Urothelium cell line (cell line): ENCODE measurements around the gene NOP58.
"Not testable (repeated sequence)": the region's sequence is repeated elsewhere in the genome, so short reads cannot be mapped to it uniquely, and the experiment has no call there.

Source experiments
- DNase-seq: peaks from one replicate; pipeline ENCODE4 v3.0.0; 2011; ENCODE audit warnings: low spot score, mixed read lengths
- FAIRE-seq: peaks from 2 replicates; lab custom pipeline; 2011; peaks lifted over from hg19 to GRCh38; lab: Jason Lieb, UNC

Gene NOP58

GRCh38 chr2:202265467-202266277, at the start of gene NOP58:
Gene NOP58 (plus strand): TSS chr2:202265763. CDS start chr2:202265942, 179 bp downstream.
- DNase-seq (peak; percentile 96), FAIRE-seq (peak; percentile 27)

GRCh38 chr2:202221873-202222272, 43.7 kb upstream of the NOP58 start:
- no peak for FAIRE-seq
- DNase-seq: peak; percentile 5

GRCh38 chr2:202237787-202238233, 27.8 kb upstream of the NOP58 start:
- DNase-seq (peak; percentile 39), FAIRE-seq (no peak)

GRCh38 chr2:202238234-202239197, 27.0 kb upstream of the NOP58 start, which contains the start of gene SUMO1:
Gene SUMO1 (minus strand): TSS chr2:202238597. CDS start chr2:202238451, 146 bp downstream.
- peak; percentile 91 for DNase-seq
- FAIRE-seq: peak; percentile 94

GRCh38 chr2:202247710-202248109, 17.9 kb upstream of the NOP58 start:
- DNase-seq, FAIRE-seq: not testable (repeated sequence)

- DNase-seq (no peak), FAIRE-seq (no peak)
These were observed 15.9 kb upstream of the NOP58 start for GRCh38 chr2:202249521-202250253.

GRCh38 chr2:202251494-202251893, 14.1 kb upstream of the NOP58 start:
- DNase-seq (no peak), FAIRE-seq (no peak)

GRCh38 chr2:202261531-202261930, 4.0 kb upstream of the NOP58 start:
- FAIRE-seq (no peak), DNase-seq (no peak)

GRCh38 chr2:202267495-202267894, 1.9 kb downstream of the NOP58 start:
- DNase-seq: no peak
- no peak for FAIRE-seq

GRCh38 chr2:202269585-202269984, 4.0 kb downstream of the NOP58 start:
- no peak for FAIRE-seq
- no peak for DNase-seq

GRCh38 chr2:202270487-202270886, 4.9 kb downstream of the NOP58 start:
- no peak for DNase-seq
- no peak for FAIRE-seq

- not testable (repeated sequence) for FAIRE-seq
These were observed 10.6 kb downstream of the NOP58 start for GRCh38 chr2:202276078-202276720.

GRCh38 chr2:202278036-202278760, 12.6 kb downstream of the NOP58 start:
- FAIRE-seq: no peak

More at GRCh38 chr2:202276078-202276720, 10.6 kb downstream of the NOP58 start:
- DNase-seq: not testable (repeated sequence)

GRCh38 chr2:202278944-202279343, 13.4 kb downstream of the NOP58 start:
- FAIRE-seq: no peak
- DNase-seq: peak; percentile 29

More at GRCh38 chr2:202278036-202278760, 12.6 kb downstream of the NOP58 start:
- no peak for DNase-seq

- DNase-seq (no peak), FAIRE-seq (no peak)
These were observed 21.0 kb downstream of the NOP58 start for GRCh38 chr2:202286595-202286994.

GRCh38 chr2:202289394-202290204, 24.0 kb downstream of the NOP58 start:
- DNase-seq: no peak
- FAIRE-seq: no peak

- FAIRE-seq (no peak), DNase-seq (no peak)
These were observed 24.8 kb downstream of the NOP58 start for GRCh38 chr2:202290316-202290715.

- DNase-seq (no peak), FAIRE-seq (no peak)
These were observed 25.4 kb downstream of the NOP58 start for GRCh38 chr2:202290970-202291369.
